HFFc6 (cell line): Measurements from ENCODE around the gene B4GALNT3. TPM values are rescaled to one million over a fixed set of nuclear protein-coding genes. Genes with fewer than 3 reads are reported as not detected.
A peak's percentile ranks its signal among the peaks of the same experiment; 100 is the strongest.

Experiments
- DNase-seq: peaks from one replicate; pipeline ENCODE4 v3.0.0-alpha.2; 2018
- H3K27ac Mint-ChIP-seq: 2 replicates; pipeline ENCODE4 v1.8.0; 2020; ENCODE audit warnings: mild to moderate bottlenecking, mixed read lengths
- H3K27me3 Mint-ChIP-seq: 2 replicates; pipeline ENCODE4 v1.8.0; 2021; ENCODE audit warnings: mild to moderate bottlenecking, moderate library complexity, mixed read lengths; ENCODE audit not compliant: insufficient read depth
- H3K36me3 Mint-ChIP-seq: 2 replicates; pipeline ENCODE4 v1.8.0; 2021; ENCODE audit warnings: low read depth, mixed read lengths
- H3K4me1 Mint-ChIP-seq: 2 replicates; pipeline ENCODE4 v1.8.0; 2020; ENCODE audit warnings: low read depth, mixed read lengths
- H3K4me3 Mint-ChIP-seq: 2 replicates; pipeline ENCODE4 v1.8.0; 2020; ENCODE audit warnings: mild to moderate bottlenecking, moderate library complexity, mixed read lengths
- H3K9me3 Mint-ChIP-seq: 2 replicates; pipeline ENCODE4 v1.8.0; 2020; ENCODE audit warnings: mild to moderate bottlenecking, mixed read lengths
- total RNA-seq, 6 experiments: library from RNA; stranded (reverse); fragmentation: NEBNext Ultra II Directional; extraction: Animal tissue kit (Norgen Biotek cat#: 25700); gene quantifications; 2 replicates in 1 of 6; 3 replicates in 5 of 6; pipeline ENCODE4 v1.2.3, GENCODE V29; 2021
- TF ChIP-seq, protein P1 (sequence below): fragments of 200-600 bp; sonication (generic); IDR thresholded peaks from 2 replicates; pipeline ENCODE4 v1.5.0; 2021; ENCODE audit warnings: antibody characterized with exemption, mild to moderate bottlenecking

B4GALNT3 gene
- total RNA-seq, 6 experiments from 2014 or later: not detected

GRCh38 chr12:561391-561705, 101.6 kb downstream of the B4GALNT3 start:
- Mint-ChIP-seq H3K27ac (no peak overlapping the region), H3K36me3 (no peaks in the 10 kb centered on the region), H3K4me1 (peaks cover 10% of the 10 kb centered on the region), H3K9me3 (no peaks in the 10 kb centered on the region), H3K27me3 (peaks cover 40% of the 10 kb centered on the region), H3K4me3 (no peak overlapping the region)
- no peak for DNase-seq
- TF ChIP-seq, protein P1, sequence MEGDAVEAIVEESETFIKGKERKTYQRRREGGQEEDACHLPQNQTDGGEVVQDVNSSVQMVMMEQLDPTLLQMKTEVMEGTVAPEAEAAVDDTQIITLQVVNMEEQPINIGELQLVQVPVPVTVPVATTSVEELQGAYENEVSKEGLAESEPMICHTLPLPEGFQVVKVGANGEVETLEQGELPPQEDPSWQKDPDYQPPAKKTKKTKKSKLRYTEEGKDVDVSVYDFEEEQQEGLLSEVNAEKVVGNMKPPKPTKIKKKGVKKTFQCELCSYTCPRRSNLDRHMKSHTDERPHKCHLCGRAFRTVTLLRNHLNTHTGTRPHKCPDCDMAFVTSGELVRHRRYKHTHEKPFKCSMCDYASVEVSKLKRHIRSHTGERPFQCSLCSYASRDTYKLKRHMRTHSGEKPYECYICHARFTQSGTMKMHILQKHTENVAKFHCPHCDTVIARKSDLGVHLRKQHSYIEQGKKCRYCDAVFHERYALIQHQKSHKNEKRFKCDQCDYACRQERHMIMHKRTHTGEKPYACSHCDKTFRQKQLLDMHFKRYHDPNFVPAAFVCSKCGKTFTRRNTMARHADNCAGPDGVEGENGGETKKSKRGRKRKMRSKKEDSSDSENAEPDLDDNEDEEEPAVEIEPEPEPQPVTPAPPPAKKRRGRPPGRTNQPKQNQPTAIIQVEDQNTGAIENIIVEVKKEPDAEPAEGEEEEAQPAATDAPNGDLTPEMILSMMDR: no peak

DNA sequence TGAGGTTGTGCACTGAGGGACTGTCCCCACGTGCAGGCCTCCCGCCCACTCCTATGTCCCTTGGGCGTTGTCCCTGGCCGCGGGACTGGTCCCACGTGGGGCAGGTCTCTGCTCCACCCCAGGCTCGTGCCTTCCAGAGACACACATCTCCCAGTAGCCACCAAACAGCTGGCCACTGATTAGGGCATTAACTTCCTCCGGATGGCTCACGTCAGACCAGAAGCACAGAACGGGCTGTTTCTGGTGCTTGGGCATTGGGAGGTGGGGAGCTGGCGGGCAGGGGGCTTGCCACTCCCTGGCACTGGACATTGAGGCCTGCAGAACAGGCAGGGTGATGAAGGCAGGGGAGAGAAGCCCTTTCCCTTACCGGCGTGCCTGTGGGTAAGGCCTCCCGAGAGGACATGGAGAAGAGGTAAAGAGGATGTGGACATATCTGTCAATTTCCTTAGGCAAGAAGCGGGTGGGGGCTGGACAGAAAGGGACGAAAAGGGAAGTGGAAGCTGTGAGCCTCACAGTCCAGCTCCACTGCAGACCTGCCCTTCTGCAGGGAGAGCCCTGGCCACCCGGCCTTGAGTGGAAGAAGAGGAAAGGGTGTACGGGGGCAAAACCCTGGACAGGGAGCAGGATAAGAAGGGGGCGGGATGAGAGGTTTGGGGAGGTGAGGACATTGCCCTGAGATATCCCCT, 102.3 kb downstream of the B4GALNT3 start:
- TF ChIP-seq, protein P1: no peak
- DNase-seq: no peak
- Mint-ChIP-seq H3K27ac (no peak overlapping the region), H3K36me3 (no peaks in the 10 kb centered on the region), H3K9me3 (no peaks in the 10 kb centered on the region), H3K4me1 (peaks cover 10% of the 10 kb centered on the region), H3K4me3 (no peak overlapping the region), H3K27me3 (peaks cover 38% of the 10 kb centered on the region)

DNA sequence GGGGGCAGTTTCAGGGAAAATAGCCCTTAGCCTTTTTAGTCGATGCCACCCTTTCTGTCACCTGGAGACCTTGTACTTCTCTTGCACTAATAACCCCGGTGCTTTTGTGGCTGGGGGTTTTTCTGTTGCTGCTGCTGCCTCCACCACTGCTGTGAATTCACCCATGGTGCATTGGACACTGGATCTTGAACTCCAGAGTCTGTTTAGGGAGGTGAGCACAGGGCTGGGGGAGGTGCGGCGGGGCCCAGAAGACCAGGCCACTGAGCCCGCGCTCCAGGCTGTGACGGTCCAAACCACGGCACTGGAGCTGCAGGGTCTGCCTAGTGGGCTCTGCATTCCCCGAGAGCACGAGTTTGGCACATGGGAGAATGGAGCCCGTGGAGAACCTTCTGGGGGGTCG, 102.9 kb downstream of the B4GALNT3 start:
- no peak overlapping the region for H3K27ac Mint-ChIP-seq
- peaks cover 32% of the 10 kb centered on the region for H3K27me3 Mint-ChIP-seq
- no peaks in the 10 kb centered on the region for H3K36me3 Mint-ChIP-seq
- TF ChIP-seq, protein P1: no peak
- H3K4me3 Mint-ChIP-seq: no peak overlapping the region
- H3K9me3 Mint-ChIP-seq: no peaks in the 10 kb centered on the region
- H3K4me1 Mint-ChIP-seq: peaks cover 10% of the 10 kb centered on the region
- DNase-seq: no peak

GRCh38 chr12:563250-563781, 103.6 kb downstream of the B4GALNT3 start:
- peak overlapping the region; percentile 35 for H3K4me3 Mint-ChIP-seq
- no peaks in the 10 kb centered on the region for H3K9me3 Mint-ChIP-seq
- H3K36me3 Mint-ChIP-seq: no peaks in the 10 kb centered on the region
- peak overlapping the region; percentile 8; the same call in 1 of the 2 replicates for H3K27ac Mint-ChIP-seq
- TF ChIP-seq, protein P1: no peak
- no peak for DNase-seq
- H3K27me3 Mint-ChIP-seq: peaks cover 25% of the 10 kb centered on the region
- peaks cover 10% of the 10 kb centered on the region for H3K4me1 Mint-ChIP-seq

DNA sequence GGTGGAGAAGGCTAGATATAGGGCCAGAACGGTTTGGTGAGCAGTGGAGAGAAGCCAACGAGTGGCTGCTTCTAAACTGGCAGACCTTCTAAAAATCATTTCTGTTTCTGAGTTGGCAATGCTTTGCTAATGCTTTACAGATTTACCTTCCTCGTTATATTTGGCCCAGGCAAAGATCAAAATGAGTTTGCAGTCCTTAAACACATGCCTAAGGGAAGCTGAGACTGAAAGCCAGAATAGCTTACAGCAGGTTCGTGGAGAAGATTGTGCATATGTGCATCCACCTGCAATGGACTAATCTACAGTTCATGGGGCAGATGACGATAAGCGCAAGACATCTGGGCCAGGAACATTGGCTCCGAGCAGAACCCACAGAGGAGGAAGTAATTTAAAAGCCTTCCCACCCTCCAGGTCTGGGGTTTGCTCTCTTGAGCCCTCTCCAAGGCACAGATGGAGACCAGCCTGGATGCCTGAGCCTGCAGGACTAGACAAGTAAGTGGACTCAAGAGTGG, 104.1 kb downstream of the B4GALNT3 start:
- no peaks in the 10 kb centered on the region for H3K9me3 Mint-ChIP-seq
- TF ChIP-seq, protein P1: no peak
- no peaks in the 10 kb centered on the region for H3K36me3 Mint-ChIP-seq
- peak overlapping the region; percentile 35 for H3K4me3 Mint-ChIP-seq
- peak overlapping the region; percentile 8; the same call in 1 of the 2 replicates for H3K27ac Mint-ChIP-seq
- H3K27me3 Mint-ChIP-seq: peaks cover 21% of the 10 kb centered on the region
- no peak for DNase-seq
- peaks cover 10% of the 10 kb centered on the region for H3K4me1 Mint-ChIP-seq
